Measurements from ENCODE around the gene ANKRD13C.

- TF ChIP-seq POLR2AphosphoS5 (IDR thresholded peaks at IDR 0.05) (no peak), CTCF (IDR thresholded peaks at IDR 0.05) (no peak), POLR2A (IDR thresholded peaks at IDR 0.05) (no peak), EP300 (IDR thresholded peaks at IDR 0.05) (no peak)
Measured at GRCh38 chr1:70277875-70278274, 76.6 kb downstream of the ANKRD13C start.
